HepG2 (cell line): Measurements from ENCODE around the gene FAM171A2. TPM values are rescaled to one million over a fixed set of nuclear protein-coding genes. Genes with fewer than 3 reads are reported as not detected.
A peak's percentile ranks its signal among the peaks of the same experiment; 100 is the strongest.

Experiments used
- BCL3 ChIP-seq: sonication (generic); formaldehyde crosslinking; IDR thresholded peaks from 2 replicates; pipeline ENCODE4 v1.5.1; 2020; ENCODE audit warnings: mild to moderate bottlenecking, missing genetic modification reagents, moderate library complexity
- CBX2 ChIP-seq, 2 experiments: fragments of 200-600 bp in 1 of 2; sonication (generic); formaldehyde crosslinking in 1 of 2; IDR thresholded peaks; 2 replicates each; pipeline versions ENCODE4 v1.7.0 to v1.8.1; 2018 to 2022; ENCODE audit warnings: low read depth in 2 of 2, low read length in 1 of 2, mild to moderate bottlenecking in 1 of 2, missing genetic modification reagents in 1 of 2
- CREB1 ChIP-seq, 2 experiments: fragments of 450-650 bp in 1 of 2; IDR thresholded peaks; 2 replicates each; pipeline ENCODE4 v1.6.1; 2016 to 2017; ENCODE audit warnings: control low read depth in 1 of 2, mild to moderate bottlenecking in 1 of 2, missing compliant biosample characterization in 1 of 2, missing genetic modification characterization in 1 of 2
- DMTF1 ChIP-seq: sonication (generic); formaldehyde crosslinking; IDR thresholded peaks from 2 replicates; pipeline ENCODE4 v1.4.0; 2020; ENCODE audit warnings: mild to moderate bottlenecking, missing genetic modification reagents
- GABPB1 ChIP-seq: IDR thresholded peaks from 2 replicates; pipeline ENCODE4 v1.6.1; 2016; ENCODE audit warnings: mild to moderate bottlenecking, missing genetic modification reagents, moderate library complexity, missing compliant biosample characterization
- NFE2L2 ChIP-seq: fragments of 150-350 bp; IDR thresholded peaks from 2 replicates; pipeline ENCODE4 v1.6.1; 2014; ENCODE audit warnings: low read length
- NKX3-1 ChIP-seq: sonication (generic); formaldehyde crosslinking; IDR thresholded peaks from 2 replicates; pipeline ENCODE4 v1.5.0; 2020; ENCODE audit warnings: missing genetic modification reagents
- SYNCRIP ChIP-seq: fragments of 200-400 bp; formaldehyde crosslinking; IDR thresholded peaks from 2 replicates; pipeline ENCODE4 v1.6.1; 2018; ENCODE audit warnings: mild to moderate bottlenecking, low read depth, low read length; ENCODE audit not compliant: insufficient read depth
- ZMYM4 ChIP-seq: sonication (generic); formaldehyde crosslinking; IDR thresholded peaks from 2 replicates; pipeline ENCODE4 v1.8.1; 2023; ENCODE audit warnings: mild to moderate bottlenecking, missing genetic modification reagents
- ZNF225 ChIP-seq: sonication (generic); formaldehyde crosslinking; IDR thresholded peaks from 2 replicates; pipeline ENCODE4 v1.4.0; 2020; ENCODE audit warnings: mild to moderate bottlenecking, missing genetic modification reagents
- ZNF784 ChIP-seq: sonication (generic); formaldehyde crosslinking; IDR thresholded peaks from 2 replicates; pipeline ENCODE4 v1.5.1; 2020; ENCODE audit warnings: missing genetic modification reagents, mild to moderate bottlenecking, borderline replicate concordance
- polyA plus RNA-seq, 8 experiments: library from polyadenylated mRNA; depleted of rRNA in 3 of 8; stranded (reverse) in 7 of 8; unstranded in 1 of 8; fragments of >200 nt; fragmentation: Illumina TruSeq in 4 of 8; extraction: Trizol in 4 of 8; gene quantifications; 2 replicates each; pipeline versions ENCODE4 v1.2.1 to v1.2.3, GENCODE V29; 2011 to 2016; ENCODE audit warnings: low read depth in 4 of 8, missing spikeins in 1 of 8, mixed read lengths in 1 of 8; ENCODE audit not compliant: insufficient read depth in 1 of 8
- total RNA-seq, 5 experiments: library from RNA; depleted of rRNA; stranded (reverse); fragments of >200 nt; fragmentation: Illumina TruSeq; extraction: Trizol; gene quantifications; 2 replicates each; pipeline ENCODE4 v1.2.3, GENCODE V29; 2016; ENCODE audit warnings: low read depth in 1 of 5
- TF ChIP-seq, protein P1 (sequence below), 2 experiments: sonication (generic) in 1 of 2; formaldehyde crosslinking in 1 of 2; IDR thresholded peaks; 2 replicates each; pipeline versions ENCODE4 v1.6.1 to v1.9.0; 2014 to 2022; ENCODE audit warnings: antibody characterized with exemption in 1 of 2, borderline replicate concordance in 1 of 2, inconsistent platforms in 1 of 2, low read depth in 1 of 2, missing genetic modification reagents in 1 of 2
- TF ChIP-seq, protein P2 (sequence below): IDR thresholded peaks from 2 replicates; pipeline ENCODE4 v1.6.1; 2016
- TF ChIP-seq, protein P3 (sequence below): IDR thresholded peaks from 2 replicates; pipeline ENCODE4 v1.6.1; 2018; ENCODE audit warnings: missing genetic modification reagents

FAM171A2 gene
- total and polyA plus RNA-seq, 2 of the 13 experiments (the other 11 are each of a cell fraction or from before 2014, with no cell fraction given), result 1.8 to 3.6 TPM

DNA sequence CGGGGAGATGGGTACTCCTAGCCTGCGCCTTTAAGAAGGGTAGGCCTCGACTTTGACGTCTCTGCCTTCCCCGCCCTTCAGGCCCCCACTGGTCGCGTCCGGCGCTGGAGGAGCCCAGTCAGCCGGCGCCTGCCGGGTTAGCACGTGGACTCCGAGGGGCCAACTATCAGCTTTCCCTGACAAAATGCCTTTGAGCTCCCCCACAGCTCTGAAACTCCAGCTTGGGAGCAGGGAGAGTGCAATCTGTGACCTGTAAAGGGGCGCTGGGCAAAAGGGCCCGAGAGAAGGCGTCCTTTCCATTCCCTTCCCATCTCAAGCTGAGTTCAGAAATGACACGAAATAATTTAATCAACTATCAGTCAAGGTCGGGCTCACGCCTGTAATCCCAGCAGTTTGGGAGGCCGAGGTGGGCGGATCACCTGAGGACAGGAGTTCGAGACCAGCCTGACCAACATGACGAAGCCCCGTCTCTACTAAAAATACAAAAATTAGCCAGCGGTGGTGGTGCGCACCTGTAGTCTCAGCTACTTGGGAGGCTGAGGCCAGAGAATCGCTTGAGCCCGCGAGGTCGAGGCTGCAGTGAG lies 36.7 kb downstream of the FAM171A2 start (continued):
- TF ChIP-seq, protein P1, sequence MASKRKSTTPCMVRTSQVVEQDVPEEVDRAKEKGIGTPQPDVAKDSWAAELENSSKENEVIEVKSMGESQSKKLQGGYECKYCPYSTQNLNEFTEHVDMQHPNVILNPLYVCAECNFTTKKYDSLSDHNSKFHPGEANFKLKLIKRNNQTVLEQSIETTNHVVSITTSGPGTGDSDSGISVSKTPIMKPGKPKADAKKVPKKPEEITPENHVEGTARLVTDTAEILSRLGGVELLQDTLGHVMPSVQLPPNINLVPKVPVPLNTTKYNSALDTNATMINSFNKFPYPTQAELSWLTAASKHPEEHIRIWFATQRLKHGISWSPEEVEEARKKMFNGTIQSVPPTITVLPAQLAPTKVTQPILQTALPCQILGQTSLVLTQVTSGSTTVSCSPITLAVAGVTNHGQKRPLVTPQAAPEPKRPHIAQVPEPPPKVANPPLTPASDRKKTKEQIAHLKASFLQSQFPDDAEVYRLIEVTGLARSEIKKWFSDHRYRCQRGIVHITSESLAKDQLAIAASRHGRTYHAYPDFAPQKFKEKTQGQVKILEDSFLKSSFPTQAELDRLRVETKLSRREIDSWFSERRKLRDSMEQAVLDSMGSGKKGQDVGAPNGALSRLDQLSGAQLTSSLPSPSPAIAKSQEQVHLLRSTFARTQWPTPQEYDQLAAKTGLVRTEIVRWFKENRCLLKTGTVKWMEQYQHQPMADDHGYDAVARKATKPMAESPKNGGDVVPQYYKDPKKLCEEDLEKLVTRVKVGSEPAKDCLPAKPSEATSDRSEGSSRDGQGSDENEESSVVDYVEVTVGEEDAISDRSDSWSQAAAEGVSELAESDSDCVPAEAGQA (IDR thresholded peaks at IDR 0.05; ENCODE audit: low read depth), result 0 out of 2 replicates have a peak, but pooled peaks have one; percentile 62
- TF ChIP-seq, protein P1 (CRISPR knock-in tag; IDR thresholded peaks at IDR 0.05; ENCODE audit: borderline replicate concordance), result no peak
- TF ChIP-seq NFE2L2, result no peak
- no peak for TF ChIP-seq SYNCRIP
- TF ChIP-seq, protein P2, sequence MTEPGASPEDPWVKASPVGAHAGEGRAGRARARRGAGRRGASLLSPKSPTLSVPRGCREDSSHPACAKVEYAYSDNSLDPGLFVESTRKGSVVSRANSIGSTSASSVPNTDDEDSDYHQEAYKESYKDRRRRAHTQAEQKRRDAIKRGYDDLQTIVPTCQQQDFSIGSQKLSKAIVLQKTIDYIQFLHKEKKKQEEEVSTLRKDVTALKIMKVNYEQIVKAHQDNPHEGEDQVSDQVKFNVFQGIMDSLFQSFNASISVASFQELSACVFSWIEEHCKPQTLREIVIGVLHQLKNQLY (CRISPR knock-in tag), result peak; percentile 91
- peak; percentile 79 for TF ChIP-seq GABPB1 (CRISPR knock-in tag)
- TF ChIP-seq, protein P3, sequence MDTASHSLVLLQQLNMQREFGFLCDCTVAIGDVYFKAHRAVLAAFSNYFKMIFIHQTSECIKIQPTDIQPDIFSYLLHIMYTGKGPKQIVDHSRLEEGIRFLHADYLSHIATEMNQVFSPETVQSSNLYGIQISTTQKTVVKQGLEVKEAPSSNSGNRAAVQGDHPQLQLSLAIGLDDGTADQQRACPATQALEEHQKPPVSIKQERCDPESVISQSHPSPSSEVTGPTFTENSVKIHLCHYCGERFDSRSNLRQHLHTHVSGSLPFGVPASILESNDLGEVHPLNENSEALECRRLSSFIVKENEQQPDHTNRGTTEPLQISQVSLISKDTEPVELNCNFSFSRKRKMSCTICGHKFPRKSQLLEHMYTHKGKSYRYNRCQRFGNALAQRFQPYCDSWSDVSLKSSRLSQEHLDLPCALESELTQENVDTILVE (CRISPR knock-in tag), result peak; percentile 35; the same call in 1 of the 2 replicates
- peak; percentile 67; the same call in 1 of the 2 replicates for TF ChIP-seq CREB1 (IDR thresholded peaks at IDR 0.05)
- TF ChIP-seq CREB1 (CRISPR knock-in tag; IDR thresholded peaks at IDR 0.05), result peak; percentile 88
- TF ChIP-seq ZNF784 (CRISPR knock-in tag), result no peak
- TF ChIP-seq CBX2 (IDR thresholded peaks at IDR 0.05; ENCODE audit: low read depth, low read length), result no peak
- no peak for TF ChIP-seq CBX2 (CRISPR knock-in tag; IDR thresholded peaks at IDR 0.05; ENCODE audit: low read depth)
- TF ChIP-seq BCL3 (CRISPR knock-in tag), result 0 out of 2 replicates have a peak, but pooled peaks have one; percentile 73
- no peak for TF ChIP-seq DMTF1 (CRISPR knock-in tag)
- TF ChIP-seq ZMYM4, result peak; percentile 42; the same call in 1 of the 2 replicates
- TF ChIP-seq NKX3-1 (CRISPR knock-in tag), result no peak
- no peak for TF ChIP-seq ZNF225 (CRISPR knock-in tag)
